ENCODE results near the gene TNK1.
"Not testable (repeated sequence)": the region's sequence is repeated elsewhere in the genome, so short reads cannot be mapped to it uniquely, and the experiment has no call there.

Gene TNK1

GRCh38 chr17:7367083-7367482 lies 13.8 kb upstream of the TNK1 start:
- Mint-ChIP-seq H3K4me1 (ENCODE audit: low read depth) (peaks cover 1% of the 10 kb centered on the region), H3K4me3 (no peak overlapping the region), H3K27me3 (ENCODE audit: low read depth) (peaks cover 11% of the 10 kb centered on the region), H3K27ac (no peak overlapping the region), H3K36me3 (ENCODE audit: low read depth) (no peaks in the 10 kb centered on the region), H3K9me3 (no peaks in the 10 kb centered on the region)
- no peak for DNase-seq (ENCODE audit: low spot score)

- Mint-ChIP-seq H3K27ac (no peak overlapping the region), H3K27me3 (ENCODE audit: low read depth) (peaks cover 11% of the 10 kb centered on the region), H3K4me3 (no peak overlapping the region), H3K36me3 (ENCODE audit: low read depth) (no peaks in the 10 kb centered on the region), H3K4me1 (ENCODE audit: low read depth) (peaks cover 1% of the 10 kb centered on the region), H3K9me3 (no peaks in the 10 kb centered on the region)
- DNase-seq (ENCODE audit: low spot score): no peak
Observed at GRCh38 chr17:7367918-7368598, 12.8 kb upstream of the TNK1 start.

GRCh38 chr17:7368599-7368994 lies 12.3 kb upstream of the TNK1 start:
- not testable (repeated sequence) for H3K4me3 Mint-ChIP-seq

GRCh38 chr17:7369825-7370224 lies 11.1 kb upstream of the TNK1 start:
- Mint-ChIP-seq H3K4me3 (no peak overlapping the region), H3K27me3 (ENCODE audit: low read depth) (peaks cover 14% of the 10 kb centered on the region), H3K27ac (no peak overlapping the region)

More at GRCh38 chr17:7368599-7368994, 12.3 kb upstream of the TNK1 start:
- H3K36me3 Mint-ChIP-seq (ENCODE audit: low read depth); H3K27ac Mint-ChIP-seq; H3K9me3 Mint-ChIP-seq; H3K4me1 Mint-ChIP-seq (ENCODE audit: low read depth); DNase-seq (ENCODE audit: low spot score): not testable (repeated sequence)
- H3K27me3 Mint-ChIP-seq (ENCODE audit: low read depth): peaks cover 11% of the 10 kb centered on the region

GRCh38 chr17:7370853-7371252 lies 10.0 kb upstream of the TNK1 start:
- no peaks in the 10 kb centered on the region for H3K36me3 Mint-ChIP-seq (ENCODE audit: low read depth)
- H3K4me3 Mint-ChIP-seq: no peak overlapping the region
- H3K27ac Mint-ChIP-seq: no peak overlapping the region
- H3K27me3 Mint-ChIP-seq (ENCODE audit: low read depth): peaks cover 14% of the 10 kb centered on the region
- peaks cover 1% of the 10 kb centered on the region for H3K4me1 Mint-ChIP-seq (ENCODE audit: low read depth)
- DNase-seq (ENCODE audit: low spot score): no peak
- no peaks in the 10 kb centered on the region for H3K9me3 Mint-ChIP-seq

More at GRCh38 chr17:7369825-7370224, 11.1 kb upstream of the TNK1 start:
- H3K4me1 Mint-ChIP-seq (ENCODE audit: low read depth): peaks cover 1% of the 10 kb centered on the region
- H3K36me3 Mint-ChIP-seq (ENCODE audit: low read depth): no peaks in the 10 kb centered on the region
- H3K9me3 Mint-ChIP-seq: no peaks in the 10 kb centered on the region
- no peak for DNase-seq (ENCODE audit: low spot score)

DNA sequence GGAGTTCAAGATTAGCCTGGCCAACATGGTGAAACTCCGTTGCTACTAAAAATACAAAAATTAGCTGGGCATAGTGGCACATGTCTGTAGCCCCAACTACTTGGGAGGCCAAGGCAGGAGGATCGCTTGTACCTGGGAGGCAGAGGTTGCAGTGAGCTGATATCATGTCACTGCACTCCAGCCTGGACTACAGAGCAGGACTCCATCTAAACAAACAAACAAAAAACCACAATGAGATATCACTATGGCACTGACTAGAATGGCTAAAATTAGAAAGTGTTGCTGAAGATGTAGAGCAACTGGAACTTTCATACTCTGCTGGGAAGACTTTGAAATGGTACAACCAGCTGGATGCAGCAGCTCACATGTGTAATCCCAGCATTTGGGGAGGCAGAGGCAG lies 6.5 kb upstream of the TNK1 start:
- Mint-ChIP-seq H3K4me3 (no peak overlapping the region), H3K27ac (no peak overlapping the region), H3K4me1 (ENCODE audit: low read depth) (no peaks in the 10 kb centered on the region), H3K9me3 (peaks cover 4% of the 10 kb centered on the region), H3K36me3 (ENCODE audit: low read depth) (no peaks in the 10 kb centered on the region), H3K27me3 (ENCODE audit: low read depth) (peaks cover 19% of the 10 kb centered on the region)
- DNase-seq (ENCODE audit: low spot score): no peak

GRCh38 chr17:7379134-7379533 lies 1.8 kb upstream of the TNK1 start:
- no peaks in the 10 kb centered on the region for H3K36me3 Mint-ChIP-seq (ENCODE audit: low read depth)
- H3K27ac Mint-ChIP-seq: no peak overlapping the region
- H3K27me3 Mint-ChIP-seq (ENCODE audit: low read depth): peaks cover 39% of the 10 kb centered on the region
- DNase-seq (ENCODE audit: low spot score): no peak
- peaks cover 5% of the 10 kb centered on the region for H3K9me3 Mint-ChIP-seq
- H3K4me3 Mint-ChIP-seq: no peak overlapping the region
- H3K4me1 Mint-ChIP-seq (ENCODE audit: low read depth): no peaks in the 10 kb centered on the region

- H3K4me1 Mint-ChIP-seq (ENCODE audit: low read depth): peaks cover 5% of the 10 kb centered on the region
- H3K27ac Mint-ChIP-seq: no peak overlapping the region
- no peaks in the 10 kb centered on the region for H3K36me3 Mint-ChIP-seq (ENCODE audit: low read depth)
- DNase-seq (ENCODE audit: low spot score): no peak
- H3K9me3 Mint-ChIP-seq: peaks cover 5% of the 10 kb centered on the region
- H3K4me3 Mint-ChIP-seq: no peak overlapping the region
- H3K27me3 Mint-ChIP-seq (ENCODE audit: low read depth): peaks cover 37% of the 10 kb centered on the region
Observed at GRCh38 chr17:7380321-7380720, 568 bp upstream of the TNK1 start.

GRCh38 chr17:7382901-7383300 lies 2.0 kb downstream of the TNK1 start:
- Mint-ChIP-seq H3K4me3 (no peak overlapping the region), H3K27me3 (ENCODE audit: low read depth) (peaks cover 32% of the 10 kb centered on the region), H3K9me3 (peaks cover 5% of the 10 kb centered on the region), H3K36me3 (ENCODE audit: low read depth) (peaks cover 10% of the 10 kb centered on the region), H3K27ac (no peak overlapping the region), H3K4me1 (ENCODE audit: low read depth) (peaks cover 5% of the 10 kb centered on the region)
- DNase-seq (ENCODE audit: low spot score): no peak

DNA sequence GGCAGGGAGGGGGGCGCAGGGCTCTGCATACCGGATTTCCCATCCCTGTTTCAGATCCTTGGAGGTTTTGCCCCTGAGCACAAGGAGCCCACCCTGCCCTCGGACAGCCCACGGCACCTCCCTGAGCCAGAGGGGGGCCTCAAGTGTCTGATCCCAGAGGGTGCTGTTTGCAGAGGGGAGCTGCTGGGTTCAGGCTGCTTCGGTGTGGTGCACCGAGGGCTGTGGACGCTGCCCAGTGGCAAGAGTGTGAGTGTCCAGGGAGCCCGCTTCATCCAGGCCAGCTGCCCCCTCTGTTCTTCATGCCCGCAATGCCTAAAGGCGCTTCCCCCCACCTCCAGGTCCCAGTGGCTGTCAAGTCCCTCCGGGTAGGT lies 2.5 kb downstream of the TNK1 start:
- Mint-ChIP-seq H3K36me3 (ENCODE audit: low read depth) (peaks cover 11% of the 10 kb centered on the region), H3K4me1 (ENCODE audit: low read depth) (peaks cover 5% of the 10 kb centered on the region), H3K27me3 (ENCODE audit: low read depth) (peaks cover 32% of the 10 kb centered on the region), H3K27ac (no peak overlapping the region), H3K9me3 (peaks cover 5% of the 10 kb centered on the region), H3K4me3 (no peak overlapping the region)
- no peak for DNase-seq (ENCODE audit: low spot score)

DNA sequence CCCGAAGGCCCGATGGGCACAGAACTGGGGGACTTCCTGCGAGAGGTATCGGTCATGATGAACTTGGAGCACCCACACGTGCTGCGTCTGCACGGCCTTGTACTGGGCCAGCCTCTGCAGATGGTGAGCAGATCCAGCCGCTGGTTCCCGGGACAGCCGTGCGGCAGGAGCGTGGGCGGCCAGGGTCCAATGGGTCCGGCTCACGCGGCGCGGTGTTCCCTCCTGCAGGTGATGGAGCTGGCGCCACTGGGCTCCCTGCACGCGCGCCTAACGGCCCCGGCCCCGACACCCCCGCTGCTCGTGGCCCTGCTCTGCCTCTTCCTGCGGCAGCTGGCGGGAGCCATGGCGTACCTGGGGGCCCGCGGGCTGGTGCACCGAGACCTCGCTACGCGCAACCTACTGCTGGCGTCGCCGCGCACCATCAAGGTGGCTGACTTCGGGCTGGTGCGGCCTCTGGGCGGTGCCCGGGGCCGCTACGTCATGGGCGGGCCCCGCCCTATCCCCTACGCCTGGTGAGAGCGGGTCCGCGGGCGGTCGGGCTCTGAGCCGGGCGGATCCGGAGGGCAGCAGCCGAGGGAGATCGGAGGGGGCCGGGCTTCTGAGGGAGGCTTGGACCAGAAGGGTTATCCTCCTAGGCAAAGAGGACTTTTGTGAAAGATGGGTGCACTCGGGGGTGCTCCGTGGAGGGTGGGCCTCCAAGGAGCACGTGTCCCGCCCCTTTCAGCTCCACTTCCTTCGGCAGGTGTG lies 3.0 kb downstream of the TNK1 start:
- H3K27ac Mint-ChIP-seq: peak overlapping the region; percentile 22
- H3K36me3 Mint-ChIP-seq (ENCODE audit: low read depth): peaks cover 14% of the 10 kb centered on the region
- peak overlapping the region; percentile 66 for H3K4me3 Mint-ChIP-seq
- H3K9me3 Mint-ChIP-seq: peaks cover 5% of the 10 kb centered on the region
- peaks cover 5% of the 10 kb centered on the region for H3K4me1 Mint-ChIP-seq (ENCODE audit: low read depth)
- DNase-seq (ENCODE audit: low spot score): peak; percentile 72
- peaks cover 32% of the 10 kb centered on the region for H3K27me3 Mint-ChIP-seq (ENCODE audit: low read depth)

DNA sequence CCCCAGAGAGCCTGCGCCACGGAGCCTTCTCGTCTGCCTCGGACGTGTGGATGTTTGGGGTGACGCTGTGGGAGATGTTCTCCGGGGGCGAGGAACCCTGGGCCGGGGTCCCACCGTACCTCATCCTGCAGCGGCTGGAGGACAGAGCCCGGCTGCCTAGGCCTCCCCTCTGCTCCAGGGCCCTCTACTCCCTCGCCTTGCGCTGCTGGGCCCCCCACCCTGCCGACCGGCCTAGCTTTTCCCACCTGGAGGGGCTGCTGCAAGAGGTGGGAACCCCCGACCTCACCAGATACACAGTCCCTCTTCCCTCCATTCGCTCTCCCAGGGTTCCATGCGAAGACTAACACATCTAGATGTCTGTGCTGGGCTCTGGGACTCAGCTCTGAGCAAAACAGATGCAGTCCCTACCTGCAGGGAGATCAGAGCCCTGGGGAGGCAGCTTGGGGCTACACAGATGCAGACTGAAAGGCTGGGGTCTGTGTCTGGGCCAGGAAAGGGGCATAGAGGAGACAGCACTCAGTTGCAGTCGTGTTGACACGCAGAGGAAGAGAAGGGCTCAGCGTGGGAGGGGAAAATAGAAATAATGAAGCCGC lies 3.7 kb downstream of the TNK1 start:
- Mint-ChIP-seq H3K4me1 (ENCODE audit: low read depth) (peaks cover 5% of the 10 kb centered on the region), H3K27ac (peak overlapping the region; percentile 65), H3K4me3 (peak overlapping the region; percentile 66), H3K9me3 (no peaks in the 10 kb centered on the region), H3K27me3 (ENCODE audit: low read depth) (peaks cover 26% of the 10 kb centered on the region), H3K36me3 (ENCODE audit: low read depth) (peaks cover 19% of the 10 kb centered on the region)
- no peak for DNase-seq (ENCODE audit: low spot score)

DNA sequence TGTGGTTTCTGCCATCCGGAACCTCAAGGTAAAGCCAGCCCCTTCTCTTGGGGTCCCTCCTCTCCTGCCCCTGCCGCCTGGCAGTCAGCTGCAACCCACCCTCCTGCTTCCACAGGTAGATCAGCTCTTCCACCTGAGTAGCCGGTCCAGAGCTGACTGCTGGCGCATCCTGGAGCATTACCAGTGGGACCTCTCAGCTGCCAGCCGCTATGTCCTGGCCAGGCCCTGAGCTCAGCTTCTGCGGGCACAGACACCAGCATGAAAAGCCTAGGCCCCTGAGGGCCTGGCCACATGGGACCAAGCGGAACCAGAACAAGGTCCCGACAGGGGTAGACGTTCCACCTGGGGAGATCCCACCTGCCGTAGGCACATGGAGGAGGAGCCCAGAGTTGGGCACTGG lies 8.0 kb downstream of the TNK1 start:
- Mint-ChIP-seq H3K27ac (no peak overlapping the region), H3K4me1 (ENCODE audit: low read depth) (peaks cover 18% of the 10 kb centered on the region), H3K27me3 (ENCODE audit: low read depth) (no peaks in the 10 kb centered on the region), H3K4me3 (no peak overlapping the region), H3K9me3 (no peaks in the 10 kb centered on the region), H3K36me3 (ENCODE audit: low read depth) (peaks cover 52% of the 10 kb centered on the region)
- no peak for DNase-seq (ENCODE audit: low spot score)

Data from T-helper 2 cell treated with Interferon-gamma antibody and Interleukin-4, amounts not matched to agents 5 μg/mL and 100 μg/mL, for 36 hours (primary cell).